ENCODE data around the gene RAB20.
A peak's percentile ranks its signal among the peaks of the same experiment; 100 is the strongest.
"Not testable (repeated sequence)": the region's sequence is repeated elsewhere in the genome, so short reads cannot be mapped to it uniquely, and the experiment has no call there.

RAB20 gene, protein sequence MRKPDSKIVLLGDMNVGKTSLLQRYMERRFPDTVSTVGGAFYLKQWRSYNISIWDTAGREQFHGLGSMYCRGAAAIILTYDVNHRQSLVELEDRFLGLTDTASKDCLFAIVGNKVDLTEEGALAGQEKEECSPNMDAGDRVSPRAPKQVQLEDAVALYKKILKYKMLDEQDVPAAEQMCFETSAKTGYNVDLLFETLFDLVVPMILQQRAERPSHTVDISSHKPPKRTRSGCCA

DNA sequence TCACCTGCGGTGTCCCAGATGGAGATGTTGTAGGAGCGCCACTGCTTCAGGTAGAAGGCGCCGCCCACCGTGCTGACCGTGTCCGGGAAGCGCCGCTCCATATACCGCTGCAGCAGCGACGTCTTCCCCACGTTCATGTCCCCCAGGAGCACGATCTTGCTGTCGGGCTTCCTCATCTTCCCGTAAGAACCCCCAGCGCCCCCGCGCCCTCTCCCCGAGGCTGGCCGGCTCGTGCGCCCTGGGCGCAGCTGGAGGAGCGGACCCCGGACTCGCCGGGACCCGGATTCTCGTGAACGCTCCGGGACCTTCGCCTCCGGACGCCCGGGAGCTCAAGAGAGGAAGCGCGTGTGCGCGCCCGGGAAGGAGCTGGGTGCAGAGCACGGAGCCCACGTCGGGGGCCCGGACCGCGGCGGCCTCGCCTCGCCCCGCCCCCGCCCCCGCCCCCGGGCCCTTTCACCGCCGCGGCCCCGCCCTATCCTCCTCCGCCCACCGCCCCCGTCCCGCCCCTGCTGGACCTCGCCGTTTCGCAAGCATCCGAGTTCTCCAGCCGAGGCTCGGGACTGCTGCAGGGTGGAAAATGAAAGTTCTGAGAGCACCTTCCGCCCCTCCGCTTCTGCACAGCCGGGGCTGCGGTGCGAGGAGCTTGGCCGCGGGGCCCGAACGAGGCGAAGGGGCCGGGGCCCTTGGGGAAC, at the start of gene RAB20:
Gene RAB20 (minus strand): TSS at position 379 of the 692 bp plus-strand sequence. CDS start 203 bp downstream, at position 176.
- DNase-seq (ENCODE audit: extremely low read depth, low read depth): peak; percentile 50
- TF ChIP-seq, protein P1, sequence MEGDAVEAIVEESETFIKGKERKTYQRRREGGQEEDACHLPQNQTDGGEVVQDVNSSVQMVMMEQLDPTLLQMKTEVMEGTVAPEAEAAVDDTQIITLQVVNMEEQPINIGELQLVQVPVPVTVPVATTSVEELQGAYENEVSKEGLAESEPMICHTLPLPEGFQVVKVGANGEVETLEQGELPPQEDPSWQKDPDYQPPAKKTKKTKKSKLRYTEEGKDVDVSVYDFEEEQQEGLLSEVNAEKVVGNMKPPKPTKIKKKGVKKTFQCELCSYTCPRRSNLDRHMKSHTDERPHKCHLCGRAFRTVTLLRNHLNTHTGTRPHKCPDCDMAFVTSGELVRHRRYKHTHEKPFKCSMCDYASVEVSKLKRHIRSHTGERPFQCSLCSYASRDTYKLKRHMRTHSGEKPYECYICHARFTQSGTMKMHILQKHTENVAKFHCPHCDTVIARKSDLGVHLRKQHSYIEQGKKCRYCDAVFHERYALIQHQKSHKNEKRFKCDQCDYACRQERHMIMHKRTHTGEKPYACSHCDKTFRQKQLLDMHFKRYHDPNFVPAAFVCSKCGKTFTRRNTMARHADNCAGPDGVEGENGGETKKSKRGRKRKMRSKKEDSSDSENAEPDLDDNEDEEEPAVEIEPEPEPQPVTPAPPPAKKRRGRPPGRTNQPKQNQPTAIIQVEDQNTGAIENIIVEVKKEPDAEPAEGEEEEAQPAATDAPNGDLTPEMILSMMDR (IDR thresholded peaks at IDR 0.05; ENCODE audit: low read depth, low read length): no peak

DNA sequence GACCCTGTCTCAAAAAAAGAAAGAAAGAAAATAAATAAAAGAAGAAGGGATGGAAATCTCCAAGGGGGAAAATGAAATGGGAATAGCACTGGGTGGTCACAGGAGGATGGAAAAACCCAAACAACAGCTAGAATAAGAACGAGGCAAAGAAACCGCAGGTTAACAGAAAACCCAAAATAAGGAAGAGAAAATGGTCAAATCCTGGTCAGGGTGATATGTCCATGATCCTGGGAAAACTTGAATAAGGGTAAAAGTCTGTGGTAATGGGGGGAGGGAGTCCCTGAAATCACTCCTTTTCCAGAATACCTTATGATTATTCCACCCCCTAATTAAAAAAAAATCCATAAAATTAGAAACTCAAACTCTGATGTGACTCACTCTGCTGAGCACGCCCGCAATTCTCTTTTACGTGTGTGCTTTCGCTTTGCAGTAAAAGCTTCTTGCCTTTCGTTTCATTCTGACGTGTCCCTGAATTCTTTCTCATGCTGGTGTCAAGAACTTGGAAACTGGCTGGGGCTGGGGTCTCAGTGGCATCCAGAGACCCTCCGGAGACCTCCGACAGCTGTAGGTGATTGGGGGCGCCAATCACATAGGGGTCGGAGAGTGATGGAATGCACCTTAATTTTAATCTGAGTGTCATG, 49.6 kb upstream of the RAB20 start:
- TF ChIP-seq, protein P1 (IDR thresholded peaks at IDR 0.05; ENCODE audit: low read depth, low read length): no peak
- no peak for DNase-seq (ENCODE audit: extremely low read depth, low read depth)

DNA sequence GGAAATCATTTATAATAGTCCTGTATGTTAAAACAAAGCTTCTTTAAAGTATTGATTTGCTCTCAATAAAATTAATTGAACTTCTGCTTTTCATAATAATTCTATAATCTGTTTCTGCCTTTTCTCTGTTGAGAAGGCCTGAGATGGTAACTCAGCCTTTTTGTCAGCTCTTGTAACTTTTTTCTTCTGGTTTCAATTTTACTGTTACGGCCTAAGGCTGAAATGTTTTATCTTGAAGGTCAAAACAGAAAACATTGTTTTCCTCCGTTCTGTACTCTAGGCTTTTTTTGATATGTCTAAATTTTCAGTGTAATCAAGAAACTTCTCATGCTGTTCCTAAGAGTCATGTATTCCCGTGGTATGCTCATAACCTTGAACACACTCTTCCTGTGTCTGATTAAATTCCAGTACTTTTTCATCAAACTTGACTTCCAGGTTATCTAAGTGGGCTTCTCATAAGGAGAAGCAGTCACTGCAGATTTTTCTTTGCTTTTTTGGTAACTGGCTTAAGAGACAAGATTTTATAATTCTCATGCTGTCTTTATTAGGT, 46.2 kb upstream of the RAB20 start:
- DNase-seq (ENCODE audit: extremely low read depth, low read depth): no peak
- TF ChIP-seq, protein P1 (IDR thresholded peaks at IDR 0.05; ENCODE audit: low read depth, low read length): no peak

DNA sequence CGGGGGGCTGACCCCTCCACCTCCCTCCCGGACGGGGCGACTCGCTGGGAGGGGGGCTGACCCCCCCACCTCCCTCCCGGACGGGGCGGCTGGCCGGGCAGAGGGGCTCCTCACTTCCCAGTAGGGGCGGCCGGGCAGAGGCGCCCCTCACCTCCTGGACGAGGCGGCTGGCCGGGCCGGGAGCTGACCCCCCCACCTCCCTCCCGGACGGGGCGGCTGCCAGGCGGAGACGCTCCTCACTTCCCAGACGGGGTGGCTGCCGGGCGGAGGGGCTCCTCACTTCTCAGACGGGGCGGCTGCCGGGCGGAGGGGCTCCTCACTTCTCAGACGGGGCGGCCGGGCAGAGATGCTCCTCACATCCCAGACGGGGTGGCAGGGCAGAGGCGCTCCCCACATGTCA, 44.8 kb upstream of the RAB20 start:
- not testable (repeated sequence) for DNase-seq (ENCODE audit: extremely low read depth, low read depth)

DNA sequence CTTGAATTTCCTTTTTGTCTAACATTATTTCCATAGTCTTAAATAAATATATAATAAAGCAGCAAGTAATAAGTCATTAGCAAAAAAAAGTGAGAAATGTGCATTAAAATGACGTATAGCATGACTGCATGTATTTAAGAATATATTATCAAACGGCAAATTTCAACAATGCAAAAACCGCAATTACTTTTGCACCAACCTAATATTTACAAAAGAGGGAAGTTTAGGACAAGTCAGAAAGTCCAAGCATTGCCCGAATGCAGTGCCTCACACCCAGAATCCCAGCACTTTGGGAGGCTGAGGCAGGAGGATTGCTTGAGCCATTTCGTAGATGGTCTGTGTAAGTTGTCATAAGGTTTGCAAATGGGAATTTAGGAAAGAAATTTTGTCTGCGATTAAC, 43.6 kb upstream of the RAB20 start:
- DNase-seq (ENCODE audit: extremely low read depth, low read depth): no peak
- TF ChIP-seq, protein P1 (IDR thresholded peaks at IDR 0.05; ENCODE audit: low read depth, low read length): no peak

DNA sequence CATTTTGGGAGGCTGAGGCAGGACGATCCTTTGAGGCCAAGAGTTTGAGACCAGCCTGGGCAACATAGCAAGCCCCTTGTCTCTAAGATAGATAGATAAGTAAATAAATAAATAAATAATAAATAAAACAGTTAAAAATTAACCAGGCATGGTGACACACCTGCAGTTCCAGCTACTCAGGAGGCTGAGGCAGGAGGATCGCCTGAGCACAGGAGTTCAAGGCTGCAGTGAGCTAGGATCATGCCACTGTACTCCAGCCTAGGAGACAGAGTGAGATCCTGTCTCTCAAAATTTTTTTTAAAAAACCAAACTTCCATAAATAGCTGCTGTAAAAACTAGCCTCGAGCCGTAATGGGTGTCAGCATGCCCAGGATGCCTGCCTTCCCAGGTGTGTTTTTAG, 39.5 kb upstream of the RAB20 start:
- DNase-seq (ENCODE audit: extremely low read depth, low read depth): no peak
- TF ChIP-seq, protein P1 (IDR thresholded peaks at IDR 0.05; ENCODE audit: low read depth, low read length): no peak

DNA sequence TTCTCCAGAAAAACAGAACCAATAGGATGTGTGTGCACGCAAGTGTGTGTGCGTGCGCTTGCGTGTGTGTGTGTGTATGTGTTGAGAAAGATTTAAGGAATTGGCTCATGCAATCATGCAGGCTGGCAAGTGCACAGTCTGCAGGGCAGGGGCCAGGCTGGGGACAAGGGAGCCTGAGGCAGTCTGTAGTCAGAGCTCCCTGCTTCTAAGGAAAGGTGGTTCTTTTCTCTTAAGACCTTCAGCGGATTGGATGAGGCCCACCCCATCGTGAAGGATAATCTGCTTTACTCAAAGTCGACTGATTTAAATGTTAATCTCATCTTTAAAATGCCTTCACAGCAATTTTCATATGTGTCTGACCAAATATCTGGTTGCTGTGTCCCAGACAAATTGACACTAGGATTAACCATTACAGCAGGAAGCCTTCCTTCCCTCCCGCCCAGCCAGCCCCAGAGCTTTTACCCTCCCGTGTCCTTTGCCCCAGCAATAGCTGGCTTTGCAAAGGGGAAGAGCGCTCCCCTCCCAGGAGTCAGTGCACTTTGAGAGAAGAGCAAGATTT, 38.8 kb upstream of the RAB20 start:
- TF ChIP-seq, protein P1 (IDR thresholded peaks at IDR 0.05; ENCODE audit: low read depth, low read length): no peak

More for the DNA sequence above, 38.8 kb upstream of the RAB20 start:
- DNase-seq (ENCODE audit: extremely low read depth, low read depth): no peak

Measured in AG09319 (cell line).